Hepatocyte (in vitro differentiated cells): ENCODE results near the gene USH2A. TPM values are rescaled to one million over a fixed set of nuclear protein-coding genes. Genes with fewer than 3 reads are reported as not detected.

ENCODE experiments used
- DNase-seq: peaks from one replicate; pipeline ENCODE4 v3.0.0-alpha.2; 2016; ENCODE audit warnings: low spot score
- H2AFZ ChIP-seq: fragments of 200-600 bp; sonication (generic); 2 replicates; pipeline ENCODE4 v1.6.0; 2016; ENCODE audit warnings: antibody characterized with exemption, mild to moderate bottlenecking
- H3K27ac ChIP-seq: fragments of 200-600 bp; sonication (generic); 2 replicates; pipeline ENCODE4 v1.5.1; 2016; ENCODE audit warnings: mild to moderate bottlenecking
- H3K27me3 ChIP-seq: fragments of 200-600 bp; sonication (generic); 2 replicates; pipeline ENCODE4 v1.6.1; 2016
- H3K36me3 ChIP-seq: fragments of 200-600 bp; sonication (generic); replicated peaks from 2 replicates; pipeline ENCODE4 v1.5.1; 2016; ENCODE audit warnings: low read depth; ENCODE audit not compliant: insufficient read depth
- H3K4me1 ChIP-seq: fragments of 200-600 bp; sonication (generic); 2 replicates; pipeline ENCODE4 v1.5.1; 2016; ENCODE audit warnings: mild to moderate bottlenecking, moderate library complexity; ENCODE audit not compliant: insufficient read depth
- H3K4me2 ChIP-seq: fragments of 200-600 bp; sonication (generic); 2 replicates; pipeline ENCODE4 v1.6.0; 2016
- H3K4me3 ChIP-seq: fragments of 200-600 bp; sonication (generic); 2 replicates; pipeline ENCODE4 v1.5.1; 2016; ENCODE audit warnings: mild to moderate bottlenecking
- H3K79me2 ChIP-seq: fragments of 200-600 bp; sonication (generic); 2 replicates; pipeline ENCODE4 v1.6.0; 2017; ENCODE audit warnings: mild to moderate bottlenecking
- H3K9me2 ChIP-seq: fragments of 200-600 bp; sonication (generic); replicated peaks from 2 replicates; pipeline ENCODE4 v1.6.0; 2017; ENCODE audit warnings: mild to moderate bottlenecking; ENCODE audit not compliant: insufficient read depth
- H3K9me3 ChIP-seq: fragments of 200-600 bp; sonication (generic); 2 replicates; pipeline ENCODE4 v1.5.1; 2016; ENCODE audit warnings: low read depth, mild to moderate bottlenecking
- H4K20me1 ChIP-seq: fragments of 200-600 bp; sonication (generic); 2 replicates; pipeline ENCODE4 v1.6.0; 2016; ENCODE audit warnings: mild to moderate bottlenecking; ENCODE audit not compliant: insufficient read depth, poor library complexity, severe bottlenecking
- EZH2 ChIP-seq: fragments of 200-600 bp; sonication (generic); IDR thresholded peaks from 2 replicates; pipeline ENCODE4 v1.6.1; 2016; ENCODE audit warnings: antibody characterized with exemption, mild to moderate bottlenecking, borderline replicate concordance
- EZH2phosphoT487 ChIP-seq: fragments of 200-600 bp; sonication (generic); IDR thresholded peaks from one replicate; pipeline ENCODE4 v1.6.1; 2018; ENCODE audit warnings: antibody characterized with exemption, mild to moderate bottlenecking, low read depth, moderate library complexity; ENCODE audit not compliant: unreplicated experiment, severe bottlenecking
- WGBS: methylation state at CpG from one replicate; pipeline ENCODE4 v1.1.6; 2016; ENCODE audit warnings: low lambda C conversion rate; ENCODE audit errors: missing lambda C conversion rate; 5-methylcytosine and 5-hydroxymethylcytosine counted together
- polyA plus RNA-seq: library from polyadenylated mRNA; unstranded; fragments of >200 nt; fragmentation: Nextera tagmentation; extraction: Ambion mirVana; gene quantifications from 2 replicates; pipeline ENCODE4 v1.2.1, GENCODE V29; 2016
- total RNA-seq: library from RNA; depleted of rRNA; stranded (reverse); fragments of >200 nt; gene quantifications from 2 replicates; pipeline ENCODE4 v1.2.3, GENCODE V29; 2014
- TF ChIP-seq, protein P1 (sequence below): fragments of 200-600 bp; sonication (generic); IDR thresholded peaks from 2 replicates; pipeline ENCODE4 v1.5.1; 2016; ENCODE audit warnings: antibody characterized with exemption, mild to moderate bottlenecking; ENCODE audit not compliant: poor library complexity

USH2A gene
- total and polyA plus RNA-seq, 2 experiments from 2014 or later = 0.07 TPM; not detected in 1

DNA sequence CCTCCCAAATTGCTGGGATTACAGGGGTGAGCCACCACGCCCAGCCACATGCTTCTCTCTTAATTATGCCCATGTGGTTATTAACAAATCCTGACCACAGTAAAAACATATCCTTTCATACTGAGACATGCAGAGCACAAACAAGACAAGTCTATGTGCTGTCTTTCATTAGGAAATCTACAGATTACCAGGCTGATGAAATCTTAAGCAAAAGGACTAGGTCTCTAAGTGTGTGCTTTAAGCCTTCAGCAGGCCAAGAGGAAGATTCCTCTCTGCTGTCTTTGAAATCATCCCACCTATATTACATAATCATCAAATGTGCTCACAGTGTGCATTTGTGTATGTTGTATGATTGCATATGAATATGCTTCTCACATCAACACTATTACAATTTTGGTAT is 436.8 kb downstream of the USH2A start:
- Histone ChIP-seq H3K36me3 (no peaks in the 10 kb centered on the region), H3K27ac (no peak overlapping the region), H2AFZ (no peak overlapping the region), H3K4me1 (no peaks in the 10 kb centered on the region), H3K9me3 (no peaks in the 10 kb centered on the region), H3K9me2 (no peaks in the 10 kb centered on the region), H4K20me1 (no peaks in the 10 kb centered on the region), H3K27me3 (no peaks in the 10 kb centered on the region), H3K4me3 (no peak overlapping the region), H3K79me2 (no peaks in the 10 kb centered on the region), H3K4me2 (no peak overlapping the region)
- no peak for DNase-seq
- 92% methylated on average over 1 of the region's 1 CpG for WGBS
- TF ChIP-seq EZH2phosphoT487 = no peak
- TF ChIP-seq, protein P1, sequence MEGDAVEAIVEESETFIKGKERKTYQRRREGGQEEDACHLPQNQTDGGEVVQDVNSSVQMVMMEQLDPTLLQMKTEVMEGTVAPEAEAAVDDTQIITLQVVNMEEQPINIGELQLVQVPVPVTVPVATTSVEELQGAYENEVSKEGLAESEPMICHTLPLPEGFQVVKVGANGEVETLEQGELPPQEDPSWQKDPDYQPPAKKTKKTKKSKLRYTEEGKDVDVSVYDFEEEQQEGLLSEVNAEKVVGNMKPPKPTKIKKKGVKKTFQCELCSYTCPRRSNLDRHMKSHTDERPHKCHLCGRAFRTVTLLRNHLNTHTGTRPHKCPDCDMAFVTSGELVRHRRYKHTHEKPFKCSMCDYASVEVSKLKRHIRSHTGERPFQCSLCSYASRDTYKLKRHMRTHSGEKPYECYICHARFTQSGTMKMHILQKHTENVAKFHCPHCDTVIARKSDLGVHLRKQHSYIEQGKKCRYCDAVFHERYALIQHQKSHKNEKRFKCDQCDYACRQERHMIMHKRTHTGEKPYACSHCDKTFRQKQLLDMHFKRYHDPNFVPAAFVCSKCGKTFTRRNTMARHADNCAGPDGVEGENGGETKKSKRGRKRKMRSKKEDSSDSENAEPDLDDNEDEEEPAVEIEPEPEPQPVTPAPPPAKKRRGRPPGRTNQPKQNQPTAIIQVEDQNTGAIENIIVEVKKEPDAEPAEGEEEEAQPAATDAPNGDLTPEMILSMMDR = no peak
- no peak for TF ChIP-seq EZH2

DNA sequence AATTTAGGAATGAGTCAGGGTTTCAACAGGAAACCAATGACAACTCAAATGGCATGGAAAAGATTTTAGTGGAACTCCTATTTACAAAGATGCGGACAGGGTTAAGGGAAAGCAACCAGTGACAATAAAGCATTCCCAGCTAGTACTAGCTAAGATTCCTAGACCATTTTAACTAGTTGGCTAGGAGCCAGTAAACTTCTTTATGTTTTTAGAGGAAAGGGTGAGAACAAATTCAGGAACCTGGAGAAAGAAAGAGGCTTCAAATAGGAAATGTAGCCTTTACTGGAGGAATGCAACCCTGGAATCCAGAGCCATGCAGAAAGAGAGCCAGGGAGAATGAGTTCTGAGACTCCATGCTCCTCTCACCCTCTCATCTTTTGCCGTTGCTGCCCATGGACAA is 439.6 kb downstream of the USH2A start:
- 93% methylated on average over 2 of the region's 2 CpGs for WGBS
- Histone ChIP-seq H3K4me3 (no peak overlapping the region), H3K27me3 (no peaks in the 10 kb centered on the region), H3K4me1 (no peaks in the 10 kb centered on the region), H4K20me1 (no peaks in the 10 kb centered on the region), H3K9me2 (no peaks in the 10 kb centered on the region), H3K79me2 (no peaks in the 10 kb centered on the region), H3K36me3 (no peaks in the 10 kb centered on the region), H3K4me2 (no peak overlapping the region), H2AFZ (no peak overlapping the region), H3K27ac (no peak overlapping the region), H3K9me3 (no peaks in the 10 kb centered on the region)
- no peak for TF ChIP-seq EZH2phosphoT487
- TF ChIP-seq EZH2 = no peak
- TF ChIP-seq, protein P1 = no peak
- DNase-seq = no peak

DNA sequence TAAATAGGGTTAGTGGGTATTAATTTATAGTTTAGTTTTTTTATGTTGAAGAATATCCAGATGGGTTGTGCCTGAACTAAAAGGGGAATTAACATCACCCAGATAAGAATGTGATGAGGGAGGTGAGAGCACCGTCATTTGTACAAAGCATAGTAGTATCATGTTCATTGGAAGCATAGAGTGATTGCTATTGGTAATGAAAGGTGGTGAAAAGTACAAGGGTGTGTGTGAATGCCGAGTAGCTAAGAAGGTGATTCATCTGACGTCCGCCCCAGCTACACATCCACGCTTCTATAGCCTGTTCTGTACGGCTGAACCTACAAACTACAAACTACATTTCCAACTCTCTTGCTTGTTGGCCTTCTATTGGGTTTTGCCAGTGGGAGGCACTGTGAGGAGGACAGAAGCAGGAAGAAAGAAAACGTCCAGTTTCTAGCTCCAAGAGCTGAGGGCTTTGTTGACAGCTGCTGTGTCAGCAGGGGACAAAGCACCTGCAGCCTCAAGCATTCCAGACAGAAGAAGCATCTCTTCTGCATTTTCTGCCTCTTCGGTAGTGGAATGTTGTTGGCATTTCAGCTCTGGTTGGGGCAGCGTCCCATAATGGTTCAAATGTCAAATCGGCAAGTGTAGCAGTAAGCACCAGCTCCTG is 451.3 kb downstream of the USH2A start:
- H3K79me2 ChIP-seq = no peaks in the 10 kb centered on the region
- H3K4me2 ChIP-seq = no peak overlapping the region
- H3K27me3 ChIP-seq = no peaks in the 10 kb centered on the region
- H3K9me3 ChIP-seq = no peaks in the 10 kb centered on the region
- DNase-seq = no peak
- no peaks in the 10 kb centered on the region for H3K9me2 ChIP-seq
- H2AFZ ChIP-seq = no peak overlapping the region
- TF ChIP-seq, protein P1 = no peak
- no peak for TF ChIP-seq EZH2phosphoT487
- TF ChIP-seq EZH2 = no peak
- H3K36me3 ChIP-seq = no peaks in the 10 kb centered on the region
- H3K27ac ChIP-seq = no peak overlapping the region
- no peak overlapping the region for H3K4me3 ChIP-seq
- H4K20me1 ChIP-seq = no peaks in the 10 kb centered on the region
- 84% methylated on average over 10 of the region's 10 CpGs for WGBS
- no peaks in the 10 kb centered on the region for H3K4me1 ChIP-seq

DNA sequence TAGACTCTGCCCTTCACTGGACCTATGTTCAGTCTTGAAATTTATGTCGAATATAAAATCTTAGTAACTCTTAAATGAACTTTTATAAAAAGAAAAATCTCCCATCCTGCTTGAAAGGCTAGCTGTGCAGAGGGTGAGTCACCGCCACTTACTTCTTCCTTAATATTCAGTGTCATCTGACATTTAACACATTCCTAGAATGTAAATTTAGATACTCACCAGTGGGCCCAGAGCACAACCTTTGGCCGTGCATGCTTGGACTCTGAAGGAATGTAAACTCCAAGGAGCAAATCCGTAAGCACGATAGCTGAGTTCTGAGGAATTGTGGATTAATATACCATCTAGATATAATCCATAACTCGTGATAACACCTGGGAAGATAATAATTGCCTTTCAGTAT is 452.8 kb downstream of the USH2A start:
- no peaks in the 10 kb centered on the region for H3K27me3 ChIP-seq
- TF ChIP-seq, protein P1 = no peak
- TF ChIP-seq EZH2phosphoT487 = no peak
- TF ChIP-seq EZH2 = no peak
- no peak overlapping the region for H2AFZ ChIP-seq
- H3K4me2 ChIP-seq = no peak overlapping the region
- no peaks in the 10 kb centered on the region for H3K9me3 ChIP-seq
- no peaks in the 10 kb centered on the region for H3K9me2 ChIP-seq
- no peak overlapping the region for H3K4me3 ChIP-seq
- H4K20me1 ChIP-seq = no peaks in the 10 kb centered on the region
- H3K36me3 ChIP-seq = no peaks in the 10 kb centered on the region
- H3K79me2 ChIP-seq = no peaks in the 10 kb centered on the region
- peak; percentile 18 for DNase-seq
- H3K27ac ChIP-seq = no peak overlapping the region
- 57% methylated on average over 6 of the region's 6 CpGs for WGBS
- no peaks in the 10 kb centered on the region for H3K4me1 ChIP-seq
